ENCODE data around the gene EXOC2. TPM values are rescaled to one million over a fixed set of nuclear protein-coding genes. Genes with fewer than 3 reads are reported as not detected.

The EXOC2 gene
- total RNA-seq, 1 experiment from 2014 or later = 30.5 TPM

GRCh38 chr6:705047-705446 is 12.1 kb upstream of the EXOC2 start:
- no peak for TF ChIP-seq TCF7L2 (IDR thresholded peaks at IDR 0.05; ENCODE audit: low read depth, low read length)
- no peak for TF ChIP-seq REST (IDR thresholded peaks at IDR 0.05; ENCODE audit: insufficient read depth in 1 of 2, low read depth in 2 of 2, low read length in 1 of 2)
- no peak for TF ChIP-seq SIN3A (IDR thresholded peaks at IDR 0.05; ENCODE audit: borderline replicate concordance, insufficient read depth, low read depth, low read length)
- no peak for TF ChIP-seq POLR2AphosphoS5 (IDR thresholded peaks at IDR 0.05; ENCODE audit: low read depth, low read length)
- TF ChIP-seq CTCF (IDR thresholded peaks at IDR 0.05) = no peak
- in situ Hi-C loops (cut with HindIII; ENCODE audit: low pct_unique_long_range_greater_than_20kb, low sequenced_read_pairs) = no loop called here
- Histone ChIP-seq H3K9me3 (ENCODE audit: control insufficient read depth, insufficient read depth, low read depth, low read length) (no peaks in the 10 kb centered on the region), H3K4me1 (ENCODE audit: control insufficient read depth, insufficient read depth, low read length) (0 out of 2 replicates have a peak, but pooled peaks cover under 1% of the 10 kb centered on the region), H3K27ac (ENCODE audit: low read length) (no peak overlapping the region), H3K27me3 (ENCODE audit: control insufficient read depth, insufficient read depth, low read length) (peaks cover 3% of the 10 kb centered on the region), H3K36me3 (ENCODE audit: control insufficient read depth, insufficient read depth, low read length) (no peaks in the 10 kb centered on the region), H3K4me3 (ENCODE audit: low read depth in 2 of 2, low read length in 2 of 2) (no peak overlapping the region)
- ATAC-seq (no peak), DNase-seq (ENCODE audit: low read depth, low spot score) (no peak)
- POLR2A ChIA-PET = no interaction called here
- intact Hi-C loops (cut with micrococcal nuclease; ENCODE audit: unreplicated experiment) = no loop called here
- CTCF ChIA-PET = no interaction called here
- BruUV-seq (replicated peaks) = no TSS peak

GRCh38 chr6:704046-704445 is 11.1 kb upstream of the EXOC2 start:
- intact Hi-C loops (cut with micrococcal nuclease; ENCODE audit: unreplicated experiment) = no loop called here

More at GRCh38 chr6:704046-704445, 11.1 kb upstream of the EXOC2 start:
- no TSS peak for BruUV-seq (replicated peaks)
- ChIA-PET POLR2A (no interaction called here), CTCF (no interaction called here)
- in situ Hi-C loops (cut with HindIII; ENCODE audit: low pct_unique_long_range_greater_than_20kb, low sequenced_read_pairs) = no loop called here
- TF ChIP-seq CTCF (IDR thresholded peaks at IDR 0.05) = no peak
- no peak for TF ChIP-seq SIN3A (IDR thresholded peaks at IDR 0.05; ENCODE audit: borderline replicate concordance, insufficient read depth, low read depth, low read length)
- TF ChIP-seq TCF7L2 (IDR thresholded peaks at IDR 0.05; ENCODE audit: low read depth, low read length) = no peak
- no peak for TF ChIP-seq POLR2AphosphoS5 (IDR thresholded peaks at IDR 0.05; ENCODE audit: low read depth, low read length)
- Histone ChIP-seq H3K27ac (ENCODE audit: low read length) (no peak overlapping the region), H3K27me3 (ENCODE audit: control insufficient read depth, insufficient read depth, low read length) (peaks cover under 1% of the 10 kb centered on the region), H3K9me3 (ENCODE audit: control insufficient read depth, insufficient read depth, low read depth, low read length) (no peaks in the 10 kb centered on the region), H3K36me3 (ENCODE audit: control insufficient read depth, insufficient read depth, low read length) (no peaks in the 10 kb centered on the region), H3K4me3 (ENCODE audit: low read depth in 2 of 2, low read length in 2 of 2) (no peak overlapping the region), H3K4me1 (ENCODE audit: control insufficient read depth, insufficient read depth, low read length) (no peaks in the 10 kb centered on the region)
- ATAC-seq (no peak), DNase-seq (ENCODE audit: low read depth, low spot score) (no peak)

Data from Panc1 (cell line).